Right lobe of liver (tissue), 6 donors: Measurements from ENCODE around the gene TAF5L. TPM values are rescaled to one million over a fixed set of nuclear protein-coding genes. Genes with fewer than 3 reads are reported as not detected.

Experiments
- ATAC-seq, 4 donors: fragments of 200-7000 bp; cut with Tn5 transposase; one replicate each; pipeline ENCODE4 v1.9.1; 2020; ENCODE audit warnings: mild to moderate bottlenecking in 4 of 4, moderate library complexity in 4 of 4
- DNase-seq, 3 donors: peaks; one replicate each; pipeline ENCODE4 v3.0.0-alpha.2; 2020
- H3K27ac ChIP-seq, 3 donors: fragments of 200-600 bp; one replicate each; pipeline ENCODE4 v1.8.0; 2022
- H3K27me3 ChIP-seq, 2 donors: fragments of 200-600 bp; one replicate each; pipeline ENCODE4 v1.8.0; 2022
- H3K36me3 ChIP-seq, 4 donors: fragments of 200-600 bp; sonication (generic) in 1 of 4; one replicate each; pipeline versions ENCODE4 v1.5.1 to v1.8.0; 2017 to 2022; ENCODE audit warnings: control low read depth in 1 of 4
- H3K4me1 ChIP-seq, 4 donors: fragments of 200-600 bp; sonication (generic) in 1 of 4; one replicate each; pipeline versions ENCODE4 v1.5.1 to v1.8.0; 2017 to 2022; ENCODE audit warnings: control low read depth in 1 of 4
- H3K4me3 ChIP-seq, 3 donors: fragments of 200-600 bp; one replicate each; pipeline ENCODE4 v1.8.0; 2022
- H3K9me3 ChIP-seq, 4 donors: fragments of 200-600 bp; sonication (generic) in 1 of 4; one replicate each; pipeline versions ENCODE4 v1.5.1 to v1.8.0; 2017 to 2022; ENCODE audit warnings: control low read depth in 1 of 4
- POLR2A ChIP-seq: fragments of 450-650 bp; IDR thresholded peaks from one replicate; pipeline ENCODE4 v1.6.1; 2017; ENCODE audit warnings: antibody characterized with exemption, mild to moderate bottlenecking
- WGBS: methylation state at CpG from one replicate; pipeline ENCODE4 v1.1.6; 2018; ENCODE audit warnings: low coverage, low lambda C conversion rate; ENCODE audit not compliant: insufficient coverage; ENCODE audit errors: missing lambda C conversion rate; 5-methylcytosine and 5-hydroxymethylcytosine counted together
- intact Hi-C, 2 donors: fragments of 100-400 bp; cut with DNase I; formaldehyde crosslinking; loops; one replicate each; pipeline versions ENCODE4 v1.11.2 to v1.14.1; 2022
- total RNA-seq, 6 experiments: library from RNA; depleted of rRNA in 2 of 6; stranded (reverse); fragments of >200 nt in 2 of 6; fragmentation: NEBNext Ultra II Directional in 3 of 6; extraction: Animal tissue kit (Norgen Biotek cat#: 25700) in 3 of 6; gene quantifications; one replicate each; pipeline versions ENCODE4 v1.1.0 to v1.2.4, GENCODE V29; 2016 to 2023
- TF ChIP-seq, protein P1 (sequence below), 4 donors: fragments of 200-600 bp in 3 of 4; fragments of 450-650 bp in 1 of 4; IDR thresholded peaks; one replicate each; pipeline versions ENCODE4 v1.5.1 to v1.8.0; 2016 to 2022; ENCODE audit warnings: antibody characterized with exemption in 4 of 4, mild to moderate bottlenecking in 2 of 4
- donor health status: DM: no; HTN: yes; CAD: no.
- donor health status: DM: no; HTN: no; CAD: no.
- donor health status: DM: no; HTN: no; CAD: no.
- donor health status: DM: no; HTN: yes; CAD: no.
- donor health status: DM: no; HTN: yes; CAD: no.

The TAF5L gene
- total RNA-seq, 6 experiments from 2014 or later = 7.6 to 14.0 (median 9.9) TPM

DNA sequence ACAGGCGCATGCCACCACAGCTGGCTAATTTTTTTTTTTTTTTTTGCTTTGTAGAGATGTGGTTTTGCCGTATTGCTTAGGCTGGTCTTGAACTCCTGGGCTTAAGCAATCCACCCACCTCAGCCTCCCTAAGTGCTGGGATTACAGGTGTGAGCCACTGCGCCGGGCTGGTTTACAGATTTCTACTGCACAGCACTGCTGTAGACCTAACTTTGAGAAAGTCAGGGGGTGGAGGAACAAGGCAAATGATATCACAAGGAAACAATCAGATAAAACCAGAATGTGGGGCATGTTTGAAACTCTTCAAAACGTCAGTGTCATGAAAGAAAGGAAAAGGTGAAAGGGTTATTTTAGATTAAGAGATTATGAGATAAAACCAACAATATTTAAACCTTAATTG lies 45.4 kb upstream of the TAF5L start:
- ATAC-seq = no peak
- DNase-seq = no peak
- TF ChIP-seq, protein P1, sequence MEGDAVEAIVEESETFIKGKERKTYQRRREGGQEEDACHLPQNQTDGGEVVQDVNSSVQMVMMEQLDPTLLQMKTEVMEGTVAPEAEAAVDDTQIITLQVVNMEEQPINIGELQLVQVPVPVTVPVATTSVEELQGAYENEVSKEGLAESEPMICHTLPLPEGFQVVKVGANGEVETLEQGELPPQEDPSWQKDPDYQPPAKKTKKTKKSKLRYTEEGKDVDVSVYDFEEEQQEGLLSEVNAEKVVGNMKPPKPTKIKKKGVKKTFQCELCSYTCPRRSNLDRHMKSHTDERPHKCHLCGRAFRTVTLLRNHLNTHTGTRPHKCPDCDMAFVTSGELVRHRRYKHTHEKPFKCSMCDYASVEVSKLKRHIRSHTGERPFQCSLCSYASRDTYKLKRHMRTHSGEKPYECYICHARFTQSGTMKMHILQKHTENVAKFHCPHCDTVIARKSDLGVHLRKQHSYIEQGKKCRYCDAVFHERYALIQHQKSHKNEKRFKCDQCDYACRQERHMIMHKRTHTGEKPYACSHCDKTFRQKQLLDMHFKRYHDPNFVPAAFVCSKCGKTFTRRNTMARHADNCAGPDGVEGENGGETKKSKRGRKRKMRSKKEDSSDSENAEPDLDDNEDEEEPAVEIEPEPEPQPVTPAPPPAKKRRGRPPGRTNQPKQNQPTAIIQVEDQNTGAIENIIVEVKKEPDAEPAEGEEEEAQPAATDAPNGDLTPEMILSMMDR (IDR thresholded peaks at IDR 0.05) = no peak
- no peak for TF ChIP-seq POLR2A

DNA sequence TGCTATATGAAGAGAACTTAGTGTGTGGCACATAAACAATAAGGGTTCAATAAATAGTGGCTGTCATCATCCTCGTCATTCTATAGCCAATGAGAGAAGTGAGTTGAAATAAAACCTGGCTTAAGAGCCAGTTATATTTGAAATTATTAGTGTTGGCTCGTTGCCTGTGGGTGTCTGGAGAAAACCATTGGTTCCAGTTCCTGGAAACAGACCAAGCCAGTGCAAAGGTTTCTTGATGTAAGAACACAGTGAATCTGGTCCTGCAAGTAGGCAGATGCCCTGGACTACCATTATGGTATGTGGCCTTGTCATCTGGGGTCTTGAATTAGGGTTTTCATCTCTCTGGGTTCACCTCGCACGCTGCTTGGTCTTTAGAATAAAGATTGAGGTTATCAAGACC lies 43.4 kb upstream of the TAF5L start:
- intact Hi-C loops = no loop called here
- Histone ChIP-seq H3K4me1 (no peaks in the 10 kb centered on the region), H3K9me3 (no peaks in the 10 kb centered on the region), H3K36me3 (no peaks in the 10 kb centered on the region), H3K4me3 (no peak overlapping the region), H3K27me3 (no peaks in the 10 kb centered on the region), H3K27ac (no peak overlapping the region)
- TF ChIP-seq POLR2A = no peak
- TF ChIP-seq, protein P1 (IDR thresholded peaks at IDR 0.05) = no peak
- DNase-seq (peak in 1 of 3 donors; percentile 60), ATAC-seq (peak; percentile 45 to 56 (median 48))
- WGBS = 30% methylated on average over 3 of the region's 4 CpGs

More for the DNA sequence above, 45.4 kb upstream of the TAF5L start:
- Histone ChIP-seq H3K27ac (no peak overlapping the region), H3K36me3 (no peaks in the 10 kb centered on the region), H3K4me3 (no peak overlapping the region), H3K4me1 (no peaks in the 10 kb centered on the region), H3K27me3 (no peaks in the 10 kb centered on the region), H3K9me3 (no peaks in the 10 kb centered on the region)
- WGBS = 77% methylated on average over 5 of the region's 5 CpGs
- intact Hi-C loops = no loop called here

DNA sequence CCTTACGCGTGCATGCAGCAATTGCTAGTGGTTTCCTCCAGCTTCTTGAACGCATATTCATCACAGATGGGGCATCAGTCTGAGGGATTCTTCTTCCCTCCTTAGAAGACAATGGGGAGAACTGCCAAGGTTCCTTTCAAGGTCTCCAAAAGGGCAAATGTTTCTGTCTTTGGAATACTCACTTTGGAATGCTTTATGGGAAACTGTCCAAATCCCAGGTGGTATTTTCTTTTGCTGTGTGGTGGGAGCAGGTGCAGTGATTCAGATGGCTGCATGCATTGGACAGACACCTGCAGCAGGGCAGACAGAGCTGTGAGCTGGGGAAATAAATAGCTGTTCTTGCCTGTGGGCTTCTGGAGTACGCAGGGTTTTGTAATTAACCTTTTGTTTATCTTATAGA lies 40.7 kb upstream of the TAF5L start:
- TF ChIP-seq POLR2A = no peak
- TF ChIP-seq, protein P1 (IDR thresholded peaks at IDR 0.05) = no peak
- Histone ChIP-seq H3K9me3 (no peaks in the 10 kb centered on the region), H3K36me3 (no peaks in the 10 kb centered on the region), H3K4me1 (peaks cover 0 to under 1% (median 0%) of the 10 kb centered on the region in 4 donors), H3K27me3 (no peaks in the 10 kb centered on the region), H3K27ac (no peak overlapping the region), H3K4me3 (no peak overlapping the region)
- DNase-seq (no peak), ATAC-seq (no peak)
- WGBS = no CpG with 5 or more reads among the region's 4 CpGs
- intact Hi-C loops = no loop called here

DNA sequence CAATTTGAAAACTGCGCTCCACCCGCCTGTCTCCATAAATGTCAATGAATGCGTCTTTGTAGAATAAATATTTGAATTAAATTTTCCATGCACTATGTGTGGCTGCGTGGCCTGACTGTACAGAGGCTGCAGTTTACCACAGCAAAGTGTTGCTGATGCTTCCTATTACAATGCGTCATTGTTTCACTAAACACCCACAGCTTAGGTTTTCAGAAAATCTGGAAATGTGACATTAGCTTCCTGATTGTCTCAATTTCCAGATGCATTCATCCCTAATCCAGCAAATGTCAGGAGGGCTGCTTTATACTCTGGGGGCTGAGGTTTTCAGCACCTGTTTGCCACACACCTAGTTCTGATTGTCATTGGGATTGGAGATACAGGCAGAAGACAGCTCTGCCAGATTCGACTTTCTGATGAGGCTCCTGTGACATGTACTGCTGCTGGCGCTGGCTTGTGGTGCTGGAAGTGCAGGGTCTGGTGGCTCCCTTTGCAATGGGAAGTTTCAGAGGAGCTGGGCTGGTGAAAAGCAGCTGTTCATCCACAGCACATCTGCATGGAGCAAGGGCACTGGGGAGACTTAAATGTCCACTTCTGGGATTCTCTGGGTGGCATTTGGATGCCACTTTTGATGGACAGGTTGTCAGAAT lies 40.1 kb upstream of the TAF5L start:
- no peaks in the 10 kb centered on the region for H3K27me3 ChIP-seq
- no peaks in the 10 kb centered on the region for H3K9me3 ChIP-seq
- H3K36me3 ChIP-seq = no peaks in the 10 kb centered on the region
- peaks cover 0 to 3% (median 0%) of the 10 kb centered on the region in 4 donors for H3K4me1 ChIP-seq
- H3K4me3 ChIP-seq = no peak overlapping the region
- no peak overlapping the region for H3K27ac ChIP-seq
- DNase-seq (no peak), ATAC-seq (no peak)
- WGBS = 94% methylated on average over 5 of the region's 7 CpGs
- intact Hi-C loops = no loop called here
- TF ChIP-seq, protein P1 (IDR thresholded peaks at IDR 0.05) = no peak
- no peak for TF ChIP-seq POLR2A
